NCI-H187 treated with DMSO at 0.1 percent for 48 hours (cell line): ENCODE data around the gene ANKRD1.

Experiments
- DNase-seq: peaks from one replicate; lab custom pipeline; 2025; lab: John Stamatoyannopoulos, UW

ANKRD1 gene

GRCh38 chr10:90935581-90936275 lies 14.8 kb upstream of the ANKRD1 start:
- no peak for DNase-seq

GRCh38 chr10:90930971-90931871 lies 10.3 kb upstream of the ANKRD1 start:
- DNase-seq, result no peak

GRCh38 chr10:90930070-90930837 lies 9.4 kb upstream of the ANKRD1 start:
- DNase-seq, result no peak

- DNase-seq, result no peak
Observed at GRCh38 chr10:90929179-90929578, 8.3 kb upstream of the ANKRD1 start.

GRCh38 chr10:90927293-90927692 lies 6.4 kb upstream of the ANKRD1 start:
- no peak for DNase-seq

GRCh38 chr10:90925079-90926029 lies 4.5 kb upstream of the ANKRD1 start:
- DNase-seq, result no peak

- no peak for DNase-seq
Observed at GRCh38 chr10:90924552-90924951, 3.7 kb upstream of the ANKRD1 start.

- DNase-seq, result no peak
Observed at GRCh38 chr10:90923111-90923731, 2.3 kb upstream of the ANKRD1 start.

- DNase-seq, result no peak
Observed at GRCh38 chr10:90921906-90922305, 1.0 kb upstream of the ANKRD1 start.

- DNase-seq, result no peak
Observed at GRCh38 chr10:90919683-90920574, 958 bp downstream of the ANKRD1 start.

- no peak for DNase-seq
Observed at GRCh38 chr10:90917968-90918318, 2.9 kb downstream of the ANKRD1 start.

GRCh38 chr10:90917238-90917967 lies 3.5 kb downstream of the ANKRD1 start:
- DNase-seq, result no peak

GRCh38 chr10:90916392-90917237 lies 4.3 kb downstream of the ANKRD1 start:
- DNase-seq, result no peak

- DNase-seq, result no peak
Observed at GRCh38 chr10:90915766-90916075, 5.2 kb downstream of the ANKRD1 start.

GRCh38 chr10:90914992-90915765 lies 5.7 kb downstream of the ANKRD1 start:
- no peak for DNase-seq

GRCh38 chr10:90913774-90914420 lies 7.0 kb downstream of the ANKRD1 start:
- no peak for DNase-seq

GRCh38 chr10:90912854-90913479 lies 7.9 kb downstream of the ANKRD1 start:
- DNase-seq, result no peak
